ENCODE measurements around the gene SCML2. TPM values are rescaled to one million over a fixed set of nuclear protein-coding genes. Genes with fewer than 3 reads are reported as not detected.
A peak's percentile ranks its signal among the peaks of the same experiment; 100 is the strongest.
"Not testable (repeated sequence)": the region's sequence is repeated elsewhere in the genome, so short reads cannot be mapped to it uniquely, and the experiment has no call there.

The SCML2 gene
- total RNA-seq, 1 experiment from 2014 or later = 30.2 TPM

GRCh38 chrX:18294893-18295292 is 59.6 kb downstream of the SCML2 start:
- no peaks in the 10 kb centered on the region for H3K9me3 ChIP-seq (replicated peaks)
- peaks cover 3% of the 10 kb centered on the region; the same call in 1 of the 2 replicates for H3K36me3 ChIP-seq
- H3K27ac ChIP-seq = no peak overlapping the region
- H3K4me3 ChIP-seq = no peak overlapping the region
- no peaks in the 10 kb centered on the region for H3K27me3 ChIP-seq
- no peak for DNase-seq
- peaks cover 5% of the 10 kb centered on the region; the same call in 1 of the 2 replicates for H3K4me1 ChIP-seq

GRCh38 chrX:18291006-18291545 is 63.4 kb downstream of the SCML2 start:
- Histone ChIP-seq H3K27me3 (no peaks in the 10 kb centered on the region), H3K27ac (no peak overlapping the region), H3K9me3 (replicated peaks) (no peaks in the 10 kb centered on the region), H3K4me1 (peaks cover 13% of the 10 kb centered on the region; the same call in 1 of the 2 replicates), H3K36me3 (peaks cover 3% of the 10 kb centered on the region; the same call in 1 of the 2 replicates), H3K4me3 (no peak overlapping the region)
- DNase-seq = peak; percentile 23 to 42

DNA sequence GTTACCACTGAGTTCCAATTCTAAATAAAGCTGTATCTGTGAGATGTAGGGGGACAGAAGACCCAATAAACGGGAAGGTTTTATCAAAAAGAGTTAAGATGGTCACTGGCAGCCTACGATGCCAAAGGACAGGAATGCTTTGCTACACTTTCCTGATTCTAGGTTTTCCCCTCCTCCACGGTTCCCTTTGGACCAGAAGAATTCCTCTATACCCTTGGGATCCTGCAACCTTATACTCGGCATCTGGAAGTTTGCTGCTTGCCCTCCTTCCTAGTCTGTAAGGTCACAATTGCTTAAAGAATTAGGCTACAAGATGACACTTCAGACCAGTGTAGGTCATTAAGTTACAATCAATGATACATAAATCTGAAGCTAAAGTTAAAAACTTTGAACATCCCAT is 64.3 kb downstream of the SCML2 start:
- H3K4me1 ChIP-seq = peaks cover 13% of the 10 kb centered on the region; the same call in 1 of the 2 replicates
- no peaks in the 10 kb centered on the region for H3K9me3 ChIP-seq (replicated peaks)
- H3K4me3 ChIP-seq = no peak overlapping the region
- peaks cover 3% of the 10 kb centered on the region; the same call in 1 of the 2 replicates for H3K36me3 ChIP-seq
- no peaks in the 10 kb centered on the region for H3K27me3 ChIP-seq
- DNase-seq = peak; percentile 30 to 55
- H3K27ac ChIP-seq = no peak overlapping the region

DNA sequence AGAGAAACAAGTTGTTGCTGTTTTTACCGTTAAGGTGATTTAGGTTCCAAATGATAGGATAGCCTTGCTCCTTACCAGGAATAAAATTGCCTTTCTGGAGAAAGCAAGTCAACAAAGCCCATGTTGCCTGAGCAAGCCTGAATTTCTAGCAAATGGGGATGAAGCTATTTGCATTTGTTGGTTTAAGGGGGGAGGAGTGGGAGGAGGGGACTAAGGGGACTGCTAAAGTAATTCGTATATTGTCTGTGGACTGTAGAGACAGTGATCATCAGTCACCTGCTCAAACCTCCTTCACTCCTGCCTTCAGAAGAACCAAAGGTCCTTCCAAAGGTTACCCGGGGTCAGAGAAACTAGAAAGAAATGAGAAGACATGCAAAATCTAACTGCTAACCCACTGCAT is 65.8 kb downstream of the SCML2 start:
- peak in 1 of 2 experiments; percentile 8 for DNase-seq
- Histone ChIP-seq H3K36me3 (peaks cover 3% of the 10 kb centered on the region; the same call in 1 of the 2 replicates), H3K4me3 (no peak overlapping the region), H3K9me3 (replicated peaks) (no peaks in the 10 kb centered on the region), H3K27ac (no peak overlapping the region), H3K4me1 (peaks cover 13% of the 10 kb centered on the region; the same call in 1 of the 2 replicates), H3K27me3 (no peaks in the 10 kb centered on the region)

GRCh38 chrX:18286322-18286831 is 68.1 kb downstream of the SCML2 start:
- DNase-seq = no peak
- Histone ChIP-seq H3K4me3 (no peak overlapping the region), H3K27me3 (no peaks in the 10 kb centered on the region), H3K9me3 (replicated peaks) (no peaks in the 10 kb centered on the region), H3K36me3 (no peaks in the 10 kb centered on the region), H3K4me1 (peaks cover 13% of the 10 kb centered on the region; the same call in 1 of the 2 replicates), H3K27ac (no peak overlapping the region)

DNA sequence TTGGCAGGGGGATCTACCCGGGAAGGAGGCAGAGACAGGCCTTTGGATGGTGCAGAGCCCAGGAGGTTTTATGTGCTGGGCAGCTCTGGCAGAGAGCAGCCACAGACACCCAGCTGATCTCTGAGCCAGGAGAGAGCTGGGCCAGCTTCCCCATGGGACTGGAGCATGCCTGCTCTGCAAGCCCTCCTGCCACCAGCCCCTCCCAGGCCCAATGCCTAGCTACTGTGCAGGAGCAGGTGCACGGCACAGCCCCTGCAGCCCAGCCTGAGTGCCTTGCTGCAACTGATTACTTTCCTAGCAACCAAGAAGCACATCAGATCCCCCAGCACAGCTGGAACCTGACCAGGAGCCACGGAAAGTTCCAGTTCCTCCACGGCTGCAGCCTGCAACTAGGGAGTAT is 76.0 kb downstream of the SCML2 start:
- Histone ChIP-seq H3K27me3 (no peaks in the 10 kb centered on the region), H3K27ac (no peak overlapping the region), H3K9me3 (replicated peaks) (0 out of 2 replicates have a peak, but pooled peaks cover 3% of the 10 kb centered on the region), H3K36me3 (no peaks in the 10 kb centered on the region), H3K4me3 (no peak overlapping the region), H3K4me1 (no peaks in the 10 kb centered on the region)
- DNase-seq = no peak

DNA sequence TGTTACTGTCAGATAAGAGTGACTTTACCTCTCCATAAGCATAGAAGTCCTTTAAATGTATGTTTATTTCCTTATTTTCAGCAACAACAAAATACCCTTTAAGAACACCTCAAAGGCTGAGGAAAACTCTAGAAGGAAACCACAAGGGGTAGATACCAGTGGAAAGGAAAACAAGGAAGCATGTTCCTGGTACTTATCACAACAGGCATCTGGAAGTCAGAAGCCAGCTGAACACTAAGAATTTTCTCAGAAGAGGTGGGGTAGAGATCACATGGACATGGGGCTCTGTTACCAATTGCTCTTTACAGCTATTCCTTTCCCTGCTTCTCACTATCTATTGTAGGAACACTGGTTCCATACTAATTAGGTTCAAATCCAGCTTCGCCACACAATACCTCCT is 82.3 kb downstream of the SCML2 start:
- DNase-seq = no peak
- no peaks in the 10 kb centered on the region for H3K36me3 ChIP-seq
- no peak overlapping the region for H3K4me3 ChIP-seq
- H3K27me3 ChIP-seq = no peaks in the 10 kb centered on the region
- no peak overlapping the region for H3K27ac ChIP-seq
- no peaks in the 10 kb centered on the region for H3K4me1 ChIP-seq
- H3K9me3 ChIP-seq (replicated peaks) = 0 out of 2 replicates have a peak, but pooled peaks cover 3% of the 10 kb centered on the region

DNA sequence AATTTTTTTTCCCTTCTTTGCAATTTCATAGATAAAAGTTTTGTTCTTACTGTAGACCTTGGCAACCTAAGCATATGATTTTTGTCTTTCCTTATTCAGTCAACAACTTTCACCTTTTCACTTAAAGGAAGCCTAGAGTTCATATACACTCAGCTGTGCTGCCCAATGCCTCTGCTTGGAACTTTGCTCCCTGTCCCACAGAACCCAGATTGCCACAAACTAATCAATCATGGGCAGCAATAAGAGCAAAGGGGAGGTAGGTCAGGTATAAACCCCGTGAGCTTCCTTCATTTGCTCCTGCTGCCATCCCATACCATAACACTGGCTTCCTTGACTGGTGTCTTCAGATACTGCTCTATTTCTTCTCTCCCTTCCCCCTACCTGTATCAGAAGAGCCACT is 82.8 kb downstream of the SCML2 start:
- Histone ChIP-seq H3K9me3 (replicated peaks) (0 out of 2 replicates have a peak, but pooled peaks cover 3% of the 10 kb centered on the region), H3K4me3 (no peak overlapping the region), H3K27ac (no peak overlapping the region), H3K4me1 (no peaks in the 10 kb centered on the region), H3K27me3 (no peaks in the 10 kb centered on the region), H3K36me3 (no peaks in the 10 kb centered on the region)
- DNase-seq = no peak

- no peaks in the 10 kb centered on the region for H3K4me1 ChIP-seq
- no peaks in the 10 kb centered on the region for H3K36me3 ChIP-seq
- 0 out of 2 replicates have a peak, but pooled peaks cover 3% of the 10 kb centered on the region for H3K9me3 ChIP-seq (replicated peaks)
- H3K27me3 ChIP-seq = no peaks in the 10 kb centered on the region
- DNase-seq = no peak
- no peak overlapping the region for H3K27ac ChIP-seq
- H3K4me3 ChIP-seq = no peak overlapping the region
Observed at GRCh38 chrX:18271309-18271708, 83.2 kb downstream of the SCML2 start.

DNA sequence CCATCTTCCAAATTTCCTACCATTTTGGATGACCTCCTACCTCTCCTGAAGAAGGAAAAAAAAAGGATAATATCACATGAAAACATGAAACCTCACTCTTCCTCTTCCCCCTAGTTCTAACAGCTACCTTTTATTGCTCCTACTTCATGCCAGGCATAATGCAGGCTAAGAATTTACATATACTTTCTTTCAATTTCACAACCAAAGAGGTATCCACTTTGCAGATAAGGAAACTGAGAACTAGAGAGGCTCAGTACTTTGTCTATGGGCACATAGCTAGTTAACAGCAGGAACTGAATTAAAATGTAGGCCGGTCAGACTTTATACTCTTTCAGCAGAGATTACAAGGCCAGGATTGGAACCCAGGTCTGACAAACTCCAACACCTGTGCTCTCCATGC is 99.4 kb downstream of the SCML2 start:
- no peaks in the 10 kb centered on the region for H3K27me3 ChIP-seq
- no peak overlapping the region for H3K27ac ChIP-seq
- no peaks in the 10 kb centered on the region for H3K9me3 ChIP-seq (replicated peaks)
- DNase-seq = no peak
- peaks cover 4% of the 10 kb centered on the region for H3K36me3 ChIP-seq
- H3K4me1 ChIP-seq = no peaks in the 10 kb centered on the region
- no peak overlapping the region for H3K4me3 ChIP-seq

- Histone ChIP-seq H3K9me3 (replicated peaks) (no peaks in the 10 kb centered on the region), H3K27me3 (no peaks in the 10 kb centered on the region), H3K27ac (no peak overlapping the region), H3K4me1 (no peaks in the 10 kb centered on the region), H3K4me3 (no peak overlapping the region), H3K36me3 (peaks cover 6% of the 10 kb centered on the region)
- no peak for DNase-seq
Observed at GRCh38 chrX:18252644-18253359, 101.7 kb downstream of the SCML2 start.

DNA sequence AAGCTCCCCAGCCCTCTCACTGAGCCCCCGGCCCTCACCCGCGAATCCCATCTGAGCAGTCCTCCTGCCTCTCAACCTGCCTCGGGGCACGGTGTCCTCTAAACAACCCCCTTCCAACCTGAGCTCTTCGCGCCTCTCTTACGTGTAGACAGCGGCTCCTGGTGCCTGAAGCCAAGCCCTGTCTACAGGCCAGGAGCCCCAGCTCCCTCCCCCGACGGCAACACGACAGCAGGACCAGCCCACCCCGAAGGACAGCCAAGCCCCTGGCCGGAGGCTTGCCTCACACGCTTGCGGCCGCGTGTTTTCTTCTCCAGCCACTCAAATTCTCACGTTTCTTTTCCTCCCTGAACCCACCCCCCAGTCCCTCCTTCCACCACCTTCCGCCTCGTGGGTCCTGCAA is 124.8 kb downstream of the SCML2 start:
- not testable (repeated sequence) for DNase-seq; H3K27me3 ChIP-seq; H3K36me3 ChIP-seq; H3K9me3 ChIP-seq (replicated peaks); H3K27ac ChIP-seq; H3K4me3 ChIP-seq; H3K4me1 ChIP-seq

- no peak for DNase-seq
- Histone ChIP-seq H3K27ac (no peak overlapping the region), H3K9me3 (replicated peaks) (no peaks in the 10 kb centered on the region), H3K36me3 (no peaks in the 10 kb centered on the region), H3K27me3 (no peaks in the 10 kb centered on the region), H3K4me1 (no peaks in the 10 kb centered on the region), H3K4me3 (no peak overlapping the region)
Observed at GRCh38 chrX:18228069-18228468, 126.4 kb downstream of the SCML2 start.

- DNase-seq = no peak
- Histone ChIP-seq H3K27me3 (no peaks in the 10 kb centered on the region), H3K9me3 (replicated peaks) (no peaks in the 10 kb centered on the region), H3K4me1 (no peaks in the 10 kb centered on the region), H3K27ac (no peak overlapping the region), H3K36me3 (no peaks in the 10 kb centered on the region), H3K4me3 (no peak overlapping the region)
Observed at GRCh38 chrX:18227458-18227857, 127.0 kb downstream of the SCML2 start.

DNA sequence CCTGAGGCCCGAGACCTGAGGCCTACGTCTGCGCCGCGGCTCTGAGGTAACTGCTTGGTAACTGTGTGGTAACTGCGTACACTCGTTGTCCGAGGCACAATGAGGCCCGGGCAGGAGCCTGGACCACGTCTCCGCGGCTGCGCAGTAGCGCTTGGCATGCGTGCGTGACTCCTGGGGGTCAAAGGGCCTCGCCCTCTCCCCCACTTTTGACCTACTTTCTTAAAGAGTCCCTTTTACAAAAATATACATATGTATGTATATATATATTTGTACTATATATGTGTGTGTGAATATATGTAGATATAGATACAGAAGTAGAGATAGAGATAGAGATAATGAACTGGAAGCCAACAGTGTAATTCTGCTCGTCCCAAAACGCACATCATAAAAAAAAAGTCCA is 133.7 kb downstream of the SCML2 start, which contains the start of gene BEND2:
TSS of gene BEND2 (minus strand) at position 101 of the 400 bp plus-strand sequence. CDS start 136 bp downstream, outside the sequence.
- no peak within 1 kb of the TSS for H3K27ac ChIP-seq
- no peaks in the 10 kb centered on the region for H3K4me1 ChIP-seq
- no peak within 1 kb of the TSS for H3K4me3 ChIP-seq
- H3K36me3 ChIP-seq = no peaks in the 10 kb centered on the region
- no peaks in the 10 kb centered on the region for H3K27me3 ChIP-seq
- no peak for DNase-seq
- no peaks in the 10 kb centered on the region for H3K9me3 ChIP-seq (replicated peaks)
